ENCODE data around the gene NAA10. TPM values are rescaled to one million over a fixed set of nuclear protein-coding genes. Genes with fewer than 3 reads are reported as not detected.

NAA10 gene
- total and polyA plus RNA-seq, 2 of the 13 experiments (the other 11 are each of a cell fraction or from before 2014, with no cell fraction given) = 49.2 to 51.7 TPM

DNA sequence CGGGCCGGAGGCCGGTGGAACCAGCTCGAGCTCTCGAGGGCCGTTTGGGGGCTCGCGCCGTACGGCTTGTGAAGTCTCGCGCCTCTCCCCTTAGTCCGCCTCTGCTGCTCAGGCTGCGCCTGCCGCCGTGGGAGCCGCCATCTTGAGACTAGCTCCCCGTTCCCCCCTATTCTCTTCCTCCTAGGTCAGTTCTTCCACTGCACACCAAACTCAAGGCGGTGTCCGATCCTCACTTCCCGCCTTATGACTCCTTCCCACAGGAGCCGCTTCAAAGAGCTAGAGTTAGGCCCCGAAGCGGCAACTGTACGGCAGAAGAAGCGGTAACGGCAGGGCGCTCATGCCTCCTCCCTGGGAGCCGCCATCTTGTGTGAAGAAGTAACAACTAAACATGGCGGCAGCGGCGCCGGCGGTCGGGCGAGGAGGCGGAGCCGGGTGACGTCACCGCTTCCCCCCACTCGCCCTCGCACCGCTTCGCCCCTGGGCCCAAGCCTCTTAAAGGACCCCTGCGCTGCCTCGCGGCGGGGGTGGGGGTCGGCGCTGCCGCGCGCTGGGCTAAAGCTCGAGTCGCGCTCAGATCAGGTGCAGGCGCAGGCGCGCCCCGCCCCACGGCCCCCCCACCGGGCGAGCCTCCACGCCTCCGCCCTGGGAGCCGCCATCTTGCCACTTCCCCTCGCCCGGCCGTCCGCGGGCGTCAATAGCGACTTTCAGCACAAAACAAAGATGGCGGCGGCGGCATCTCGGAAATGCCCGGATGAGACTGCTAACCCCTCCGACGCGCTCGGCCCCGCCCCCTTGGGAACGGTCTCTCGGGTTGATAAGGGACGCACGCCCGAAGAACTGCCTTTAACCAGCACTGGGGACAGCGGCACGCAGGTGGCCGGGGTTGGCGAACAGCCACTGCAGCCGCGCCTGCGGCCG, 36.9 kb upstream of the NAA10 start, which contains the start of gene HCFC1 (continued):
- TF ChIP-seq ZNF761 (CRISPR knock-in tag; conservative IDR thresholded peaks at IDR 0.05) (no peak), MED13 (CRISPR knock-in tag; IDR thresholded peaks at IDR 0.05) (no peak), BHLHE40 (IDR thresholded peaks at IDR 0.05; ENCODE audit: low read length) (no peak), CEBPB (IDR thresholded peaks at IDR 0.05; ENCODE audit: borderline replicate concordance, low read depth, low read length) (no peak), NFRKB (IDR thresholded peaks at IDR 0.05) (peak; percentile 76), PCBP1 (IDR thresholded peaks at IDR 0.05; ENCODE audit: borderline replicate concordance, low read depth, low read length) (no peak), MBD4 (IDR thresholded peaks at IDR 0.05; ENCODE audit: borderline replicate concordance, low read length) (no peak), ZNF101 (CRISPR knock-in tag; IDR thresholded peaks at IDR 0.05; ENCODE audit: borderline replicate concordance, low read depth) (no peak), PHF21A (CRISPR knock-in tag; IDR thresholded peaks at IDR 0.05) (no peak), PAF1 (CRISPR knock-in tag; IDR thresholded peaks at IDR 0.05) (no peak), MAFK (conservative IDR thresholded peaks at IDR 0.05 in 1 of 2, IDR thresholded peaks at IDR 0.05 in 1 of 2; ENCODE audit: low read length in 2 of 2) (no peak), CBX5 (CRISPR knock-in tag; IDR thresholded peaks at IDR 0.05; ENCODE audit: borderline replicate concordance) (no peak), ZKSCAN8 (CRISPR knock-in tag; IDR thresholded peaks at IDR 0.05; ENCODE audit: borderline replicate concordance) (no peak), ZNF709 (CRISPR knock-in tag; IDR thresholded peaks at IDR 0.05) (no peak), ZNF230 (CRISPR knock-in tag; IDR thresholded peaks at IDR 0.05) (no peak), SP140L (CRISPR knock-in tag; IDR thresholded peaks at IDR 0.05; ENCODE audit: borderline replicate concordance) (no peak), ZNF253 (CRISPR knock-in tag; IDR thresholded peaks at IDR 0.05; ENCODE audit: borderline replicate concordance) (no peak), KMT2A (CRISPR knock-in tag; IDR thresholded peaks at IDR 0.05) (no peak), GZF1 (CRISPR knock-in tag; IDR thresholded peaks at IDR 0.05) (no peak), ZNF207 (IDR thresholded peaks at IDR 0.05; ENCODE audit: borderline replicate concordance) (no peak)
- TF ChIP-seq, protein P1, sequence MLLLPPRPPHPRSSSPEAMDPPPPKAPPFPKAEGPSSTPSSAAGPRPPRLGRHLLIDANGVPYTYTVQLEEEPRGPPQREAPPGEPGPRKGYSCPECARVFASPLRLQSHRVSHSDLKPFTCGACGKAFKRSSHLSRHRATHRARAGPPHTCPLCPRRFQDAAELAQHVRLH (CRISPR knock-in tag; IDR thresholded peaks at IDR 0.05; ENCODE audit: borderline replicate concordance, low read depth) = no peak
- TF ChIP-seq, protein P2, sequence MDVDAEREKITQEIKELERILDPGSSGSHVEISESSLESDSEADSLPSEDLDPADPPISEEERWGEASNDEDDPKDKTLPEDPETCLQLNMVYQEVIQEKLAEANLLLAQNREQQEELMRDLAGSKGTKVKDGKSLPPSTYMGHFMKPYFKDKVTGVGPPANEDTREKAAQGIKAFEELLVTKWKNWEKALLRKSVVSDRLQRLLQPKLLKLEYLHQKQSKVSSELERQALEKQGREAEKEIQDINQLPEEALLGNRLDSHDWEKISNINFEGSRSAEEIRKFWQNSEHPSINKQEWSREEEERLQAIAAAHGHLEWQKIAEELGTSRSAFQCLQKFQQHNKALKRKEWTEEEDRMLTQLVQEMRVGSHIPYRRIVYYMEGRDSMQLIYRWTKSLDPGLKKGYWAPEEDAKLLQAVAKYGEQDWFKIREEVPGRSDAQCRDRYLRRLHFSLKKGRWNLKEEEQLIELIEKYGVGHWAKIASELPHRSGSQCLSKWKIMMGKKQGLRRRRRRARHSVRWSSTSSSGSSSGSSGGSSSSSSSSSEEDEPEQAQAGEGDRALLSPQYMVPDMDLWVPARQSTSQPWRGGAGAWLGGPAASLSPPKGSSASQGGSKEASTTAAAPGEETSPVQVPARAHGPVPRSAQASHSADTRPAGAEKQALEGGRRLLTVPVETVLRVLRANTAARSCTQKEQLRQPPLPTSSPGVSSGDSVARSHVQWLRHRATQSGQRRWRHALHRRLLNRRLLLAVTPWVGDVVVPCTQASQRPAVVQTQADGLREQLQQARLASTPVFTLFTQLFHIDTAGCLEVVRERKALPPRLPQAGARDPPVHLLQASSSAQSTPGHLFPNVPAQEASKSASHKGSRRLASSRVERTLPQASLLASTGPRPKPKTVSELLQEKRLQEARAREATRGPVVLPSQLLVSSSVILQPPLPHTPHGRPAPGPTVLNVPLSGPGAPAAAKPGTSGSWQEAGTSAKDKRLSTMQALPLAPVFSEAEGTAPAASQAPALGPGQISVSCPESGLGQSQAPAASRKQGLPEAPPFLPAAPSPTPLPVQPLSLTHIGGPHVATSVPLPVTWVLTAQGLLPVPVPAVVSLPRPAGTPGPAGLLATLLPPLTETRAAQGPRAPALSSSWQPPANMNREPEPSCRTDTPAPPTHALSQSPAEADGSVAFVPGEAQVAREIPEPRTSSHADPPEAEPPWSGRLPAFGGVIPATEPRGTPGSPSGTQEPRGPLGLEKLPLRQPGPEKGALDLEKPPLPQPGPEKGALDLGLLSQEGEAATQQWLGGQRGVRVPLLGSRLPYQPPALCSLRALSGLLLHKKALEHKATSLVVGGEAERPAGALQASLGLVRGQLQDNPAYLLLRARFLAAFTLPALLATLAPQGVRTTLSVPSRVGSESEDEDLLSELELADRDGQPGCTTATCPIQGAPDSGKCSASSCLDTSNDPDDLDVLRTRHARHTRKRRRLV (CRISPR knock-in tag; IDR thresholded peaks at IDR 0.05) = no peak
- TF ChIP-seq, protein P3, sequence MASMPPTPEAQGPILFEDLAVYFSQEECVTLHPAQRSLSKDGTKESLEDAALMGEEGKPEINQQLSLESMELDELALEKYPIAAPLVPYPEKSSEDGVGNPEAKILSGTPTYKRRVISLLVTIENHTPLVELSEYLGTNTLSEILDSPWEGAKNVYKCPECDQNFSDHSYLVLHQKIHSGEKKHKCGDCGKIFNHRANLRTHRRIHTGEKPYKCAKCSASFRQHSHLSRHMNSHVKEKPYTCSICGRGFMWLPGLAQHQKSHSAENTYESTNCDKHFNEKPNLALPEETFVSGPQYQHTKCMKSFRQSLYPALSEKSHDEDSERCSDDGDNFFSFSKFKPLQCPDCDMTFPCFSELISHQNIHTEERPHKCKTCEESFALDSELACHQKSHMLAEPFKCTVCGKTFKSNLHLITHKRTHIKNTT (CRISPR knock-in tag; IDR thresholded peaks at IDR 0.05) = no peak
- TF ChIP-seq, protein P4, sequence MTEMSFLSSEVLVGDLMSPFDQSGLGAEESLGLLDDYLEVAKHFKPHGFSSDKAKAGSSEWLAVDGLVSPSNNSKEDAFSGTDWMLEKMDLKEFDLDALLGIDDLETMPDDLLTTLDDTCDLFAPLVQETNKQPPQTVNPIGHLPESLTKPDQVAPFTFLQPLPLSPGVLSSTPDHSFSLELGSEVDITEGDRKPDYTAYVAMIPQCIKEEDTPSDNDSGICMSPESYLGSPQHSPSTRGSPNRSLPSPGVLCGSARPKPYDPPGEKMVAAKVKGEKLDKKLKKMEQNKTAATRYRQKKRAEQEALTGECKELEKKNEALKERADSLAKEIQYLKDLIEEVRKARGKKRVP (CRISPR knock-in tag; IDR thresholded peaks at IDR 0.05) = no peak
